GM23248 (cell line): ENCODE data around the gene ARL6IP1. TPM values are rescaled to one million over a fixed set of nuclear protein-coding genes. Genes with fewer than 3 reads are reported as not detected.
A peak's percentile ranks its signal among the peaks of the same experiment; 100 is the strongest.

Experiments used
- DNase-seq: peaks from one replicate; pipeline ENCODE4 v3.0.0-alpha.2; 2015
- H2AFZ ChIP-seq: fragments of 200-600 bp; sonication (generic); 2 replicates; pipeline ENCODE4 v1.6.1; 2016; ENCODE audit warnings: antibody characterized with exemption
- H3F3A ChIP-seq: fragments of 200-600 bp; sonication (generic); 2 replicates; pipeline ENCODE4 v1.6.1; 2016; ENCODE audit warnings: mild to moderate bottlenecking, antibody characterized with exemption, mixed run types; ENCODE audit not compliant: insufficient read depth
- H3K27ac ChIP-seq: fragments of 200-600 bp; sonication (generic); 2 replicates; pipeline ENCODE4 v1.5.1; 2016; ENCODE audit warnings: mild to moderate bottlenecking
- H3K27me3 ChIP-seq: fragments of 200-600 bp; sonication (generic); replicated peaks from 2 replicates; pipeline ENCODE4 v1.6.1; 2016; ENCODE audit warnings: mild to moderate bottlenecking; ENCODE audit not compliant: insufficient read depth
- H3K36me3 ChIP-seq: fragments of 200-600 bp; sonication (generic); 2 replicates; pipeline ENCODE4 v1.6.1; 2016; ENCODE audit warnings: low read depth, mild to moderate bottlenecking
- H3K4me1 ChIP-seq: fragments of 200-600 bp; sonication (generic); 2 replicates; pipeline ENCODE4 v1.6.1; 2016; ENCODE audit warnings: mild to moderate bottlenecking; ENCODE audit not compliant: insufficient read depth
- H3K4me2 ChIP-seq: fragments of 200-600 bp; sonication (generic); one replicate; pipeline ENCODE4 v1.6.1; 2016; ENCODE audit warnings: mild to moderate bottlenecking; ENCODE audit not compliant: unreplicated experiment
- H3K4me3 ChIP-seq: fragments of 200-600 bp; sonication (generic); 2 replicates; pipeline ENCODE4 v1.5.1; 2016; ENCODE audit warnings: mild to moderate bottlenecking
- H3K79me2 ChIP-seq: fragments of 200-600 bp; sonication (generic); 2 replicates; pipeline ENCODE4 v1.6.1; 2016; ENCODE audit warnings: mild to moderate bottlenecking; ENCODE audit not compliant: insufficient read depth
- H3K9ac ChIP-seq: fragments of 200-600 bp; sonication (generic); 2 replicates; pipeline ENCODE4 v1.6.1; 2016; ENCODE audit warnings: mild to moderate bottlenecking
- H3K9me2 ChIP-seq: fragments of 200-600 bp; sonication (generic); 2 replicates; pipeline ENCODE4 v1.6.1; 2016; ENCODE audit warnings: mixed run types, mild to moderate bottlenecking, moderate library complexity; ENCODE audit not compliant: insufficient read depth
- H3K9me3 ChIP-seq: fragments of 200-600 bp; sonication (generic); one replicate; pipeline ENCODE4 v1.6.1; 2017; ENCODE audit warnings: low read depth
- H4K20me1 ChIP-seq: fragments of 200-600 bp; sonication (generic); 2 replicates; pipeline ENCODE4 v1.6.0; 2016; ENCODE audit not compliant: insufficient read depth
- EZH2 ChIP-seq: fragments of 200-600 bp; sonication (generic); IDR thresholded peaks from 2 replicates; pipeline ENCODE4 v1.6.1; 2018; ENCODE audit warnings: antibody characterized with exemption, mild to moderate bottlenecking; ENCODE audit not compliant: insufficient read depth, poor library complexity, severe bottlenecking
- EZH2phosphoT487 ChIP-seq: fragments of 200-600 bp; sonication (generic); IDR thresholded peaks from 2 replicates; pipeline ENCODE4 v1.6.1; 2018; ENCODE audit warnings: antibody characterized with exemption, moderate library complexity, mild to moderate bottlenecking, low read depth; ENCODE audit not compliant: insufficient read depth
- WGBS, 2 experiments: methylation state at CpG; one replicate each; pipeline ENCODE4 v1.1.6; 2015 to 2017; ENCODE audit warnings: low lambda C conversion rate in 2 of 2, low coverage in 1 of 2; ENCODE audit errors: missing lambda C conversion rate in 2 of 2; 5-methylcytosine and 5-hydroxymethylcytosine counted together
- in situ Hi-C: fragments of 300-500 bp; cut with MboI; formaldehyde crosslinking; loops from 2 replicates; pipeline ENCODE4 v1.15.0; 2020
- polyA plus RNA-seq: library from polyadenylated mRNA; unstranded; fragments of >200 nt; fragmentation: Nextera tagmentation; extraction: Ambion mirVana; gene quantifications from 2 replicates; pipeline ENCODE4 v1.2.1, GENCODE V29; 2016
- total RNA-seq: library from RNA; depleted of rRNA; stranded (reverse); fragments of >200 nt; shearing (Covaris generic); gene quantifications from 2 replicates; pipeline ENCODE4 v1.2.3, GENCODE V29; 2014

The ARL6IP1 gene
- total and polyA plus RNA-seq, 2 experiments from 2014 or later, result 131 to 201 TPM

GRCh38 chr16:18811925-18812324, 10.6 kb upstream of the ARL6IP1 start:
- H3K4me1 ChIP-seq, result no peaks in the 10 kb centered on the region
- H3K9me3 ChIP-seq, result no peaks in the 10 kb centered on the region
- no peaks in the 10 kb centered on the region for H4K20me1 ChIP-seq
- no peak overlapping the region for H3K9ac ChIP-seq
- peaks cover 4% of the 10 kb centered on the region for H3K79me2 ChIP-seq
- H3F3A ChIP-seq, result peaks cover 21% of the 10 kb centered on the region; the same call in 1 of the 2 replicates
- 61 to 69% methylated on average over 3 of the region's 3 CpGs for WGBS, 2 experiments
- H3K27ac ChIP-seq, result no peak overlapping the region
- no peak overlapping the region for H3K4me3 ChIP-seq
- TF ChIP-seq EZH2phosphoT487 (no peak), EZH2 (no peak)
- in situ Hi-C loops, result loop anchor here (25.0 kb wide), 1 partner anchor 725 kb away; no protein-coding TSS in a partner anchor
- DNase-seq, result no peak
- H3K27me3 ChIP-seq, result no peaks in the 10 kb centered on the region
- no peaks in the 10 kb centered on the region for H3K9me2 ChIP-seq
- H3K4me2 ChIP-seq, result no peak overlapping the region
- H3K36me3 ChIP-seq, result peaks cover 81% of the 10 kb centered on the region
- H2AFZ ChIP-seq, result no peak overlapping the region

- Histone ChIP-seq H3F3A (peaks cover 27% of the 10 kb centered on the region), H3K27me3 (no peaks in the 10 kb centered on the region), H3K79me2 (peaks cover 17% of the 10 kb centered on the region), H3K9me3 (no peaks in the 10 kb centered on the region), H2AFZ (no peak overlapping the region), H3K4me2 (no peak overlapping the region), H3K4me3 (no peak overlapping the region), H3K9ac (no peak overlapping the region), H3K36me3 (peaks cover 65% of the 10 kb centered on the region), H3K4me1 (peaks cover 12% of the 10 kb centered on the region), H4K20me1 (no peaks in the 10 kb centered on the region), H3K27ac (no peak overlapping the region), H3K9me2 (no peaks in the 10 kb centered on the region)
- TF ChIP-seq EZH2 (no peak), EZH2phosphoT487 (no peak)
- 96 to 97% methylated on average over 13 of the region's 13 CpGs for WGBS, 2 experiments
- in situ Hi-C loops, result loop anchor here (25.0 kb wide), 1 partner anchor 728 kb away; no protein-coding TSS in a partner anchor
- no peak for DNase-seq
Measured at GRCh38 chr16:18809165-18809564, 7.8 kb upstream of the ARL6IP1 start.

GRCh38 chr16:18805257-18805773, 4.0 kb upstream of the ARL6IP1 start:
- H3K9me2 ChIP-seq, result no peaks in the 10 kb centered on the region
- no peak overlapping the region for H2AFZ ChIP-seq
- no peaks in the 10 kb centered on the region for H3K9me3 ChIP-seq
- no peaks in the 10 kb centered on the region for H3K27me3 ChIP-seq
- DNase-seq, result no peak
- TF ChIP-seq EZH2phosphoT487, result no peak
- TF ChIP-seq EZH2, result no peak
- peaks cover 34% of the 10 kb centered on the region for H3K79me2 ChIP-seq
- no peaks in the 10 kb centered on the region for H4K20me1 ChIP-seq
- H3K4me2 ChIP-seq, result no peak overlapping the region
- peaks cover 40% of the 10 kb centered on the region for H3K36me3 ChIP-seq
- H3K4me1 ChIP-seq, result peaks cover 22% of the 10 kb centered on the region
- peaks cover 43% of the 10 kb centered on the region for H3F3A ChIP-seq
- WGBS, 2 experiments, result 9 to 10% methylated on average over 2 of the region's 2 CpGs
- in situ Hi-C loops, result loop anchor here (25.0 kb wide), 1 partner anchor 732 kb away; no protein-coding TSS in a partner anchor
- H3K4me3 ChIP-seq, result no peak overlapping the region
- H3K27ac ChIP-seq, result peak overlapping the region; percentile 62
- H3K9ac ChIP-seq, result no peak overlapping the region

GRCh38 chr16:18804540-18804939, 3.2 kb upstream of the ARL6IP1 start:
- H3K4me2 ChIP-seq, result peak overlapping the region; percentile 57
- H3K27me3 ChIP-seq, result no peaks in the 10 kb centered on the region
- H4K20me1 ChIP-seq, result no peaks in the 10 kb centered on the region
- in situ Hi-C loops, result loop anchor here (25.0 kb wide), 1 partner anchor 733 kb away; no protein-coding TSS in a partner anchor
- H3K36me3 ChIP-seq, result peaks cover 32% of the 10 kb centered on the region
- H3K4me3 ChIP-seq, result 0 out of 2 replicates have a peak overlapping the region, but pooled peaks have one; percentile 6
- no peaks in the 10 kb centered on the region for H3K9me3 ChIP-seq
- H3K79me2 ChIP-seq, result peaks cover 42% of the 10 kb centered on the region
- peaks cover 29% of the 10 kb centered on the region for H3K4me1 ChIP-seq
- WGBS, 2 experiments, result 59 to 64% methylated on average over 3 of the region's 3 CpGs
- peaks cover 43% of the 10 kb centered on the region for H3F3A ChIP-seq
- no peaks in the 10 kb centered on the region for H3K9me2 ChIP-seq
- H3K27ac ChIP-seq, result peak overlapping the region; percentile 62
- no peak overlapping the region for H2AFZ ChIP-seq
- no peak for TF ChIP-seq EZH2phosphoT487
- TF ChIP-seq EZH2, result no peak
- H3K9ac ChIP-seq, result peak overlapping the region; percentile 28
- DNase-seq, result no peak
